ACHN (cell line): ENCODE results near the gene TRAPPC2L.

ENCODE experiments used
- DNase-seq: peaks from one replicate; pipeline ENCODE4 v3.0.0-alpha.2; 2015
- in situ Hi-C: cut with HindIII; loops from 2 replicates; pipeline ENCODE4 v1.10.0; 2017; ENCODE audit warnings: low sequenced_read_pairs, low pct_ligation_motif_present, low pct_unique_long_range_greater_than_20kb

The TRAPPC2L gene

GRCh38 chr16:88834670-88835069, 22.3 kb upstream of the TRAPPC2L start:
- in situ Hi-C loops, result no loop called here
- no peak for DNase-seq

- in situ Hi-C loops, result no loop called here
Measured at GRCh38 chr16:88835383-88835782, 21.5 kb upstream of the TRAPPC2L start.

GRCh38 chr16:88835818-88836217, 21.1 kb upstream of the TRAPPC2L start:
- DNase-seq, result no peak
- in situ Hi-C loops, result no loop called here

More at GRCh38 chr16:88835383-88835782, 21.5 kb upstream of the TRAPPC2L start:
- DNase-seq, result no peak

- DNase-seq, result no peak
- in situ Hi-C loops, result no loop called here
Measured at GRCh38 chr16:88836791-88837190, 20.1 kb upstream of the TRAPPC2L start.

GRCh38 chr16:88837806-88838205, 19.1 kb upstream of the TRAPPC2L start:
- no peak for DNase-seq
- in situ Hi-C loops, result no loop called here

DNA sequence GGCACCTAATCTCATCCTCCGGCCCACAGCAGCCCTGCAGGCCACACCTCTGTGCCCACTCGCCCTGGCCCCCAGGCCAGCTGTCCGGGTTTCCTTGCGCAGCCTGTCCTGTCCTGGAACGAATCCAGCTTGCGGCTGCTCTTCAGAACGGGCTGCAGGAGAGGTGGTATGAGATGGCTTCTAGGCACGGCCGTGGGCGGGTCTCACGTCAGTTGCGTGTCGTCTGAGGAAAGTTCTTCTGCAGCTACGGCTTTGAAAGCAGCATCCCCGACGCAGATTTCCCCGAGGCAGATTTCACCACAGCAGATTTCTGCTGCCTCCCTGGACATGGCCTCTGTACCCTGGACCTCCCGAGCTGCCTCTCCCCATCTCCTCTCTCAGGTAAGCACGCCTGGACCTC, 18.4 kb upstream of the TRAPPC2L start:
- DNase-seq, result no peak
- in situ Hi-C loops, result no loop called here

DNA sequence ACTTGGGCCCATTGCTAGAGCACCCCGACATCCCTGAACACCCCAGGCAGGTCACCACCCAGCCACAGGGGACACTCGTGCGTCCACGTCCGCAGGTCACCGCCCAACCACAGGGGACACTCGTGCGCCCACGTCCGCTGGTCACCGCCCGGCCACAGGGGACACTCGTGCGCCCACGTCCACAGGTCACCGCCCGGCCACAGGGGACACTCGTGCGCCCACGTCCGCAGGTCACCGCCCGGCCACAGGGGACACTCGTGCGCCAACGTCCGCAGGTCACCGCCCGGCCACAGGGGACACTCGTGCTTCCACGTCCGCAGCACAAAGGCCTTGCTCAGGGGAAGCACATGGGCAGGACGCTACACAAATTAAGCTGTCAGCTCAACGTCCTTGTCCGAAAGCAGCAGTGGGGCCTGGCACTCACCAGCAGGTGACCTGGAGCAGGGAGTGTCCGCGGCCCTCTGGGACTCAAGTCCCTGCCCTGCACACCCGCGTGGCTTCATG, 17.8 kb upstream of the TRAPPC2L start:
- in situ Hi-C loops, result no loop called here
- DNase-seq, result no peak

GRCh38 chr16:88839745-88840599, 17.0 kb upstream of the TRAPPC2L start:
- in situ Hi-C loops, result no loop called here
- DNase-seq, result no peak

- DNase-seq, result no peak
- in situ Hi-C loops, result no loop called here
Measured at GRCh38 chr16:88840600-88841215, 16.2 kb upstream of the TRAPPC2L start.

- in situ Hi-C loops, result no loop called here
- no peak for DNase-seq
Measured at GRCh38 chr16:88841521-88842307, 15.2 kb upstream of the TRAPPC2L start.

GRCh38 chr16:88842308-88842756, 14.6 kb upstream of the TRAPPC2L start:
- in situ Hi-C loops, result no loop called here
- DNase-seq, result no peak

GRCh38 chr16:88842806-88843205, 14.1 kb upstream of the TRAPPC2L start:
- in situ Hi-C loops, result no loop called here
- DNase-seq, result no peak

GRCh38 chr16:88843256-88843655, 13.7 kb upstream of the TRAPPC2L start:
- in situ Hi-C loops, result no loop called here
- DNase-seq, result no peak

DNA sequence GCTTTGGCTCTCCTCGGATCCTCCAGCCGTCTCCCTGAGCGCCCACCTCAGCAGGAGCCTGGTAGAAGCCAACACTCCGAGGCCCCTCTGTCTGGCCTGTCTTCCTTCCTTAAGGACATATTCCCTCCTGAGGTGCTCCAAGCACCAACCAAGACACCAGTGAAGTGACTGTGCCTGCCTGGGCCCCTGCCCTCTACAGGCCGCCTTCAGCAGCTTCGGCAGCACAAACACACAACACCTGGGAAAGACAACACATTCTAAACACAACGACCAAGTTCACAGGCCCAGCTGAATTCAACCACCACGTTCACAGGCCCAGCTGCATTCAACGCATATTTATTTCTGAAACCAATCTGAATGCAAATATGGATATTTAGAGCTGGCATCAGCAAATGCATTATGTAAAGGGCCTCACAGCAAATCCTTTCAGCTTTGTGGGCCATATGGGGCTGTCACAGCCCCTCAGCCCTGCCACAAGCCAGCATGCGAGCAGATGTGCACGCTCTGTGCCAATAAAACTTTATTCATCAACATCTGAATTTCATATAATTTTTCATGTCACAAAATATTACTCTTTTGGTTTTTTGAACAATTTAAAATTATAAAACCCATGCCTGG, 12.4 kb upstream of the TRAPPC2L start:
- in situ Hi-C loops, result no loop called here
- no peak for DNase-seq

GRCh38 chr16:88846088-88846487, 10.8 kb upstream of the TRAPPC2L start:
- no peak for DNase-seq
- in situ Hi-C loops, result no loop called here

DNA sequence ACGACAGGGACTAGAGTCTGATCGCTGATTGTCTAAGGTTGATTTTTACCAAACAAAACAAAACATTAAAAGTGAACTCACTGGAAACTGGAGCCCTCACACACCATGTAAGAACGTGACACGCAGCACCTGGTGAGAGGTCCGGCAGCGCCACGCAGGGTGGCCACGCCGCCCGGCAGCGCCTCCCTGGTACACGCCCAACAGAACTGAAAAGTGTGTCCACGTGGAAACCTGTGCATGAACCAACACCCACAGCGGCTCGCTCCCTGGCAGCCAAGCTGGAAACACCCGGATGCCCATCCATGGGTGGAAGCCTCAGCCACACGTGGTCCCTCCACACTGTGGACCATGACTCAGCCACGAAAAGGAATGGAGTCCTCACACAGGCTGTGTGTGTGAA, 9.3 kb upstream of the TRAPPC2L start:
- in situ Hi-C loops, result no loop called here
- DNase-seq, result no peak

DNA sequence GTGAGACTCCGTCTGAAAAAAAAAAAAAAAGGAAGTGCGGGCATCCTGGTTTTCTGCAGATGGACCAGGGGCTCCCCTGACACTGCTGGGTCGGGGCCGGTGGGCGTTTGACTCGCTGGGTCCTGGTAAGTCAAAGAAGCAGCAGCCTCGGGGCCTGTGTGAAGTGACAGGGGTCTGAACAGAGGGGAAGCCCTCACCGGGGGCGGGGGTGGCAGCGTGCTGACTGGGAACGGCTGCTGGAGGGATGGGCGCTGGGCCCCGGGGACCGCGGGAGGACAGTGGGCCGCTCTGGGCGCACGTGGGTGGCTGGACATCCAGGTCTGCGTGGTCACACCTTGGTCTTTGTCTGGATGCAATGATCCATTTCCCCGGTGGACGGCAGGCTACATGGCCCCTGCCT, 8.4 kb upstream of the TRAPPC2L start:
- in situ Hi-C loops, result no loop called here
- no peak for DNase-seq

GRCh38 chr16:88850531-88851199, 6.3 kb upstream of the TRAPPC2L start:
- in situ Hi-C loops, result loop anchor here (25.0 kb wide), 1 partner anchor 88 kb away; no protein-coding TSS in a partner anchor
- no peak for DNase-seq
